CD4-positive, alpha-beta memory T cell (primary cell): ENCODE data around the gene CCNQ. TPM values are rescaled to one million over a fixed set of nuclear protein-coding genes. Genes with fewer than 3 reads are reported as not detected.

Experiments
- CTCF ChIA-PET: fragments of 350-600 bp; sonication (Branson Sonifier 250); formaldehyde crosslinking; loops from one replicate; lab custom pipeline; 2021; ENCODE audit warnings: inconsistent platforms; ENCODE audit not compliant: partially characterized antibody; lab: Charles Lee
- POLR2A ChIA-PET: fragments of 350-600 bp; sonication (Branson Sonifier 250); formaldehyde crosslinking; loops from one replicate; lab custom pipeline; 2021; ENCODE audit not compliant: partially characterized antibody; lab: Charles Lee
- DNase-seq, 5 donors: peaks; one replicate each; pipeline versions ENCODE4 v3.0.0 to v3.0.0-alpha.2; 2020 to 2022; ENCODE audit warnings: mixed read lengths in 1 of 5
- H3K27ac ChIP-seq: one replicate; pipeline ENCODE4 v1.7.0; 2013; ENCODE audit warnings: low read depth, low read length
- H3K27me3 ChIP-seq: 2 replicates; pipeline ENCODE4 v1.7.0; 2013; ENCODE audit warnings: mild to moderate bottlenecking, low read length, moderate library complexity; ENCODE audit not compliant: insufficient read depth
- H3K36me3 ChIP-seq: 2 replicates; pipeline ENCODE4 v1.7.0; 2013; ENCODE audit warnings: mild to moderate bottlenecking, low read length, moderate library complexity; ENCODE audit not compliant: insufficient read depth
- H3K4me1 ChIP-seq: 2 replicates; pipeline ENCODE4 v1.7.0; 2013; ENCODE audit warnings: mild to moderate bottlenecking, low read length, moderate library complexity; ENCODE audit not compliant: insufficient read depth
- H3K4me3 ChIP-seq, 2 donors: one replicate each; pipeline ENCODE4 v1.7.0; 2013; ENCODE audit warnings: low read length in 2 of 2, mild to moderate bottlenecking in 1 of 2
- H3K9me3 ChIP-seq, 2 donors: one replicate each; pipeline ENCODE4 v1.7.0; 2013; ENCODE audit warnings: low read length in 2 of 2, control low read depth in 1 of 2; ENCODE audit not compliant: control insufficient read depth in 1 of 2
- H3K27ac Mint-ChIP-seq, 7 donors: one replicate each; pipeline ENCODE4 v1.8.0; 2020 to 2021; ENCODE audit warnings: mixed read lengths in 7 of 7, mild to moderate bottlenecking in 6 of 7, inconsistent platforms in 3 of 7, moderate library complexity in 3 of 7
- H3K27me3 Mint-ChIP-seq, 2 donors: one replicate each; pipeline ENCODE4 v1.8.0; 2020 to 2021; ENCODE audit warnings: mixed read lengths in 2 of 2
- H3K36me3 Mint-ChIP-seq, 2 donors: one replicate each; pipeline ENCODE4 v1.8.0; 2020 to 2021; ENCODE audit warnings: mixed read lengths in 2 of 2, inconsistent platforms in 1 of 2, mild to moderate bottlenecking in 1 of 2
- H3K4me1 Mint-ChIP-seq, 4 donors: one replicate each; pipeline ENCODE4 v1.8.0; 2020 to 2021; ENCODE audit warnings: mixed read lengths in 4 of 4, mild to moderate bottlenecking in 1 of 4
- H3K4me3 Mint-ChIP-seq, 8 donors: one replicate each; pipeline ENCODE4 v1.8.0; 2020 to 2021; ENCODE audit warnings: mixed read lengths in 8 of 8, mild to moderate bottlenecking in 7 of 8, moderate library complexity in 6 of 8, inconsistent platforms in 3 of 8
- H3K9me3 Mint-ChIP-seq, 8 donors: one replicate each; pipeline ENCODE4 v1.8.0; 2020 to 2021; ENCODE audit warnings: mixed read lengths in 8 of 8, mild to moderate bottlenecking in 5 of 8, inconsistent platforms in 3 of 8, moderate library complexity in 1 of 8
- intact Hi-C: fragments of 100-400 bp; cut with micrococcal nuclease; formaldehyde crosslinking; loops from one replicate; pipeline ENCODE4 v1.15.1; 2023
- polyA plus RNA-seq, 2 donors: library from polyadenylated mRNA; unstranded; fragments of 300-500 nt; fragmentation: Illumina TruSeq; gene quantifications; one replicate each; pipeline ENCODE4 v1.2.3, GENCODE V29; 2021
- total RNA-seq, 2 experiments: library from RNA; stranded (reverse); gene quantifications; one replicate each; pipeline ENCODE4 v1.2.3, GENCODE V29; 2021

Gene CCNQ
- total and polyA plus RNA-seq, 4 experiments from 2014 or later = 26.1 to 53.6 (median 38.8) TPM

- intact Hi-C loops = no loop called here
- H3K9me3 ChIP-seq = no peaks in the 10 kb centered on the region
- H3K4me3 ChIP-seq = no peak overlapping the region
- no peaks in the 10 kb centered on the region for H3K4me1 ChIP-seq
- ChIA-PET POLR2A (no interaction called here), CTCF (no interaction called here)
- Mint-ChIP-seq H3K36me3 (no peaks in the 10 kb centered on the region), H3K9me3 (peaks cover 0 to 11% (median 7%) of the 10 kb centered on the region in 8 donors), H3K27ac (no peak overlapping the region), H3K4me3 (no peak overlapping the region), H3K4me1 (no peaks in the 10 kb centered on the region), H3K27me3 (peaks cover 2 to 6% of the 10 kb centered on the region in 2 donors)
- no peaks in the 10 kb centered on the region for H3K27me3 ChIP-seq
- no peaks in the 10 kb centered on the region for H3K36me3 ChIP-seq
- H3K27ac ChIP-seq = no peak overlapping the region
- no peak for DNase-seq
Measured at GRCh38 chrX:153632595-153632946, 33.6 kb upstream of the CCNQ start.

GRCh38 chrX:153631907-153632594 lies 33.1 kb upstream of the CCNQ start:
- Histone ChIP-seq H3K27ac (no peak overlapping the region), H3K4me1 (no peaks in the 10 kb centered on the region), H3K9me3 (no peaks in the 10 kb centered on the region), H3K36me3 (no peaks in the 10 kb centered on the region), H3K27me3 (no peaks in the 10 kb centered on the region), H3K4me3 (no peak overlapping the region)
- DNase-seq = no peak
- intact Hi-C loops = no loop called here
- ChIA-PET CTCF (interaction anchor here (1.4 kb wide), 1 partner anchor 13 kb away, joined by 3 read pairs; no protein-coding TSS in a partner anchor), POLR2A (no interaction called here)
- Mint-ChIP-seq H3K27me3 (peaks cover 2 to 7% of the 10 kb centered on the region in 2 donors), H3K27ac (no peak overlapping the region), H3K9me3 (peaks cover 0 to 11% (median 7%) of the 10 kb centered on the region in 8 donors), H3K4me3 (no peak overlapping the region), H3K4me1 (no peaks in the 10 kb centered on the region), H3K36me3 (no peaks in the 10 kb centered on the region)

GRCh38 chrX:153631346-153631745 lies 32.4 kb upstream of the CCNQ start:
- Histone ChIP-seq H3K9me3 (no peaks in the 10 kb centered on the region), H3K27me3 (no peaks in the 10 kb centered on the region), H3K36me3 (no peaks in the 10 kb centered on the region), H3K27ac (no peak overlapping the region), H3K4me3 (no peak overlapping the region), H3K4me1 (no peaks in the 10 kb centered on the region)
- H3K36me3 Mint-ChIP-seq = no peaks in the 10 kb centered on the region
- peaks cover 2 to 7% of the 10 kb centered on the region in 2 donors for H3K27me3 Mint-ChIP-seq
- DNase-seq = no peak
- POLR2A ChIA-PET = no interaction called here
- intact Hi-C loops = no loop called here
- CTCF ChIA-PET = interaction anchor here (1.4 kb wide), 1 partner anchor 13 kb away, joined by 3 read pairs; no protein-coding TSS in a partner anchor
- H3K9me3 Mint-ChIP-seq = peaks cover 0 to 11% (median 7%) of the 10 kb centered on the region in 8 donors
- H3K4me3 Mint-ChIP-seq = no peak overlapping the region
- no peak overlapping the region for H3K27ac Mint-ChIP-seq
- no peaks in the 10 kb centered on the region for H3K4me1 Mint-ChIP-seq

- H3K27ac Mint-ChIP-seq = no peak overlapping the region
- intact Hi-C loops = no loop called here
- POLR2A ChIA-PET = interaction anchor here (0.6 kb wide), 1 partner anchor 56 kb away, joined by 3 read pairs; no protein-coding TSS in a partner anchor
Measured at GRCh38 chrX:153628665-153629064, 29.7 kb upstream of the CCNQ start.

GRCh38 chrX:153628129-153628528 lies 29.2 kb upstream of the CCNQ start:
- Histone ChIP-seq H3K27ac (no peak overlapping the region), H3K27me3 (no peaks in the 10 kb centered on the region), H3K4me3 (no peak overlapping the region), H3K9me3 (no peaks in the 10 kb centered on the region), H3K4me1 (no peaks in the 10 kb centered on the region), H3K36me3 (no peaks in the 10 kb centered on the region)
- CTCF ChIA-PET = no interaction called here
- H3K4me3 Mint-ChIP-seq = no peak overlapping the region
- H3K27me3 Mint-ChIP-seq = peaks cover 2 to 7% of the 10 kb centered on the region in 2 donors
- H3K4me1 Mint-ChIP-seq = no peaks in the 10 kb centered on the region
- H3K36me3 Mint-ChIP-seq = no peaks in the 10 kb centered on the region
- no peak overlapping the region for H3K27ac Mint-ChIP-seq
- POLR2A ChIA-PET = interaction anchor here (0.6 kb wide), 1 partner anchor 57 kb away, joined by 3 read pairs; no protein-coding TSS in a partner anchor
- H3K9me3 Mint-ChIP-seq = peaks cover 0 to 11% (median 7%) of the 10 kb centered on the region in 8 donors
- intact Hi-C loops = no loop called here
- DNase-seq = no peak

More at GRCh38 chrX:153628665-153629064, 29.7 kb upstream of the CCNQ start:
- DNase-seq = no peak
- no peaks in the 10 kb centered on the region for H3K9me3 ChIP-seq
- CTCF ChIA-PET = no interaction called here
- peaks cover 0 to 11% (median 7%) of the 10 kb centered on the region in 8 donors for H3K9me3 Mint-ChIP-seq
- H3K27ac ChIP-seq = no peak overlapping the region
- no peaks in the 10 kb centered on the region for H3K4me1 Mint-ChIP-seq
- peaks cover 2 to 7% of the 10 kb centered on the region in 2 donors for H3K27me3 Mint-ChIP-seq
- H3K36me3 Mint-ChIP-seq = no peaks in the 10 kb centered on the region
- H3K4me3 Mint-ChIP-seq = no peak overlapping the region
- no peak overlapping the region for H3K4me3 ChIP-seq
- H3K27me3 ChIP-seq = no peaks in the 10 kb centered on the region
- H3K36me3 ChIP-seq = no peaks in the 10 kb centered on the region
- no peaks in the 10 kb centered on the region for H3K4me1 ChIP-seq

GRCh38 chrX:153627675-153628111 lies 28.8 kb upstream of the CCNQ start:
- H3K27ac ChIP-seq = no peak overlapping the region
- no peaks in the 10 kb centered on the region for H3K27me3 ChIP-seq
- H3K36me3 ChIP-seq = no peaks in the 10 kb centered on the region
- H3K4me3 ChIP-seq = no peak overlapping the region
- ChIA-PET POLR2A (interaction anchor here (0.6 kb wide), 1 partner anchor 57 kb away, joined by 3 read pairs; no protein-coding TSS in a partner anchor), CTCF (no interaction called here)
- peaks cover 2 to 7% of the 10 kb centered on the region in 2 donors for H3K27me3 Mint-ChIP-seq
- H3K4me1 Mint-ChIP-seq = no peaks in the 10 kb centered on the region
- DNase-seq = no peak
- intact Hi-C loops = no loop called here
- H3K4me3 Mint-ChIP-seq = no peak overlapping the region
- no peak overlapping the region for H3K27ac Mint-ChIP-seq
- peaks cover 0 to 11% (median 7%) of the 10 kb centered on the region in 8 donors for H3K9me3 Mint-ChIP-seq
- no peaks in the 10 kb centered on the region for H3K9me3 ChIP-seq
- H3K4me1 ChIP-seq = no peaks in the 10 kb centered on the region
- H3K36me3 Mint-ChIP-seq = no peaks in the 10 kb centered on the region

- Histone ChIP-seq H3K4me1 (no peaks in the 10 kb centered on the region), H3K4me3 (no peak overlapping the region), H3K9me3 (no peaks in the 10 kb centered on the region), H3K36me3 (no peaks in the 10 kb centered on the region), H3K27me3 (no peaks in the 10 kb centered on the region), H3K27ac (no peak overlapping the region)
- ChIA-PET CTCF (no interaction called here), POLR2A (no interaction called here)
- Mint-ChIP-seq H3K4me3 (no peak overlapping the region), H3K9me3 (peaks cover 0 to 11% (median 7%) of the 10 kb centered on the region in 8 donors), H3K27ac (no peak overlapping the region), H3K36me3 (no peaks in the 10 kb centered on the region), H3K27me3 (peaks cover 4 to 7% of the 10 kb centered on the region in 2 donors), H3K4me1 (no peaks in the 10 kb centered on the region)
- DNase-seq = no peak
- intact Hi-C loops = no loop called here
Measured at GRCh38 chrX:153626863-153627674, 28.1 kb upstream of the CCNQ start.
